DOHH2 (cell line): ENCODE data around the gene IMP3.

Experiments
- H3F3A ChIP-seq: fragments of 200-600 bp; sonication (generic), shearing (Covaris generic); 2 replicates; pipeline ENCODE4 v1.6.0; 2016; ENCODE audit warnings: antibody characterized with exemption, mild to moderate bottlenecking; ENCODE audit not compliant: control insufficient read depth, insufficient read depth
- H3K27ac ChIP-seq: fragments of 200-600 bp; sonication (generic); 2 replicates; pipeline ENCODE4 v1.5.1; 2014; ENCODE audit warnings: low read depth, mild to moderate bottlenecking, low read length, moderate library complexity
- H3K27me3 ChIP-seq: fragments of 200-600 bp; sonication (generic); 2 replicates; pipeline ENCODE4 v1.6.1; 2014; ENCODE audit warnings: mild to moderate bottlenecking, low read length, mixed read lengths; ENCODE audit not compliant: control insufficient read depth
- H3K36me3 ChIP-seq: fragments of 200-600 bp; sonication (generic); 2 replicates; pipeline ENCODE4 v1.6.1; 2014; ENCODE audit warnings: mild to moderate bottlenecking, low read length, moderate library complexity, mixed read lengths; ENCODE audit not compliant: control insufficient read depth
- H3K4me1 ChIP-seq: fragments of 200-600 bp; sonication (generic); 2 replicates; pipeline ENCODE4 v1.6.1; 2014; ENCODE audit warnings: mild to moderate bottlenecking, low read length, mixed read lengths; ENCODE audit not compliant: control insufficient read depth
- H3K4me2 ChIP-seq: fragments of 200-600 bp; sonication (generic); 2 replicates; pipeline ENCODE4 v1.6.0; 2014; ENCODE audit warnings: mild to moderate bottlenecking, low read length, moderate library complexity
- H3K4me3 ChIP-seq: fragments of 200-600 bp; sonication (generic); 2 replicates; pipeline ENCODE4 v1.5.1; 2014; ENCODE audit warnings: mild to moderate bottlenecking, low read length, mixed read lengths
- H3K79me2 ChIP-seq: fragments of 200-600 bp; sonication (generic); 2 replicates; pipeline ENCODE4 v1.6.1; 2014; ENCODE audit warnings: mild to moderate bottlenecking, low read length, mixed read lengths; ENCODE audit not compliant: control insufficient read depth
- H3K9me2 ChIP-seq: fragments of 200-600 bp; sonication (generic); replicated peaks from 2 replicates; pipeline ENCODE4 v1.6.1; 2014; ENCODE audit warnings: mild to moderate bottlenecking, low read length, mixed read lengths; ENCODE audit not compliant: control insufficient read depth
- H3K9me3 ChIP-seq: fragments of 200-600 bp; sonication (generic); 2 replicates; pipeline ENCODE4 v1.6.1; 2014; ENCODE audit warnings: antibody characterized with exemption, low read length, mixed read lengths; ENCODE audit not compliant: control insufficient read depth, insufficient read depth
- H4K20me1 ChIP-seq: fragments of 200-600 bp; sonication (generic); 2 replicates; pipeline ENCODE4 v1.6.0; 2014; ENCODE audit warnings: low read depth, mild to moderate bottlenecking, antibody characterized with exemption, low read length, moderate library complexity; ENCODE audit not compliant: control insufficient read depth, insufficient read depth
- EZH2phosphoT487 ChIP-seq: fragments of 200-600 bp; sonication (generic); IDR thresholded peaks from 2 replicates; pipeline ENCODE4 v1.6.1; 2017; ENCODE audit warnings: borderline replicate concordance, mild to moderate bottlenecking, antibody characterized with exemption, low read length, moderate library complexity, mixed read lengths
- TF ChIP-seq, protein P1 (sequence below): fragments of 200-600 bp; sonication (generic); IDR thresholded peaks from one replicate; pipeline ENCODE4 v1.5.1; 2014; ENCODE audit warnings: antibody characterized with exemption, mild to moderate bottlenecking, low read depth, low read length; ENCODE audit not compliant: poor library complexity, severe bottlenecking

The IMP3 gene

DNA sequence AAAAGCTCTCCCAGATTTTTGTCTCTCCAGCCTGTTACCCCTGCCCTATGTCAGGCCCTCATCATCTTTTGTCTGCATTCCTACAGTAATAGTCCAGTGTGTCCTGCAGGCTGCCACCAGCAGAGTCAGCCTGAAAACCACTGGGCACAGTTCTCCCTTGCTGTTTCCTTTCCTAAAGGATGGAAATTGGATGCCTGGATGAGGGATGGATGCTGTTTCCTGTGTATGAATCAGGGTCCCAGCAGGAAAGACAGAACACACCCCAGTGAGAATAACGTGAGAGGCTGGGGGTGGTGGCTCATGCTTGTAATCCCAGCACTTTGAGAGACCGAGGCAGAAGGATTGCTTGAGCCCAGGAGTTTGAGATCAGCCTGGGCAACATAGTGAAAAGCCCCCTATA lies 4.4 kb upstream of the IMP3 start:
- H4K20me1 ChIP-seq = no peaks in the 10 kb centered on the region
- H3K36me3 ChIP-seq = peaks cover 9% of the 10 kb centered on the region
- H3K27ac ChIP-seq = no peak overlapping the region
- no peak overlapping the region for H3K4me3 ChIP-seq
- H3K27me3 ChIP-seq = peaks cover 37% of the 10 kb centered on the region
- no peak for TF ChIP-seq EZH2phosphoT487
- TF ChIP-seq, protein P1, sequence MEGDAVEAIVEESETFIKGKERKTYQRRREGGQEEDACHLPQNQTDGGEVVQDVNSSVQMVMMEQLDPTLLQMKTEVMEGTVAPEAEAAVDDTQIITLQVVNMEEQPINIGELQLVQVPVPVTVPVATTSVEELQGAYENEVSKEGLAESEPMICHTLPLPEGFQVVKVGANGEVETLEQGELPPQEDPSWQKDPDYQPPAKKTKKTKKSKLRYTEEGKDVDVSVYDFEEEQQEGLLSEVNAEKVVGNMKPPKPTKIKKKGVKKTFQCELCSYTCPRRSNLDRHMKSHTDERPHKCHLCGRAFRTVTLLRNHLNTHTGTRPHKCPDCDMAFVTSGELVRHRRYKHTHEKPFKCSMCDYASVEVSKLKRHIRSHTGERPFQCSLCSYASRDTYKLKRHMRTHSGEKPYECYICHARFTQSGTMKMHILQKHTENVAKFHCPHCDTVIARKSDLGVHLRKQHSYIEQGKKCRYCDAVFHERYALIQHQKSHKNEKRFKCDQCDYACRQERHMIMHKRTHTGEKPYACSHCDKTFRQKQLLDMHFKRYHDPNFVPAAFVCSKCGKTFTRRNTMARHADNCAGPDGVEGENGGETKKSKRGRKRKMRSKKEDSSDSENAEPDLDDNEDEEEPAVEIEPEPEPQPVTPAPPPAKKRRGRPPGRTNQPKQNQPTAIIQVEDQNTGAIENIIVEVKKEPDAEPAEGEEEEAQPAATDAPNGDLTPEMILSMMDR = no peak
- no peaks in the 10 kb centered on the region for H3K9me2 ChIP-seq
- no peaks in the 10 kb centered on the region for H3K9me3 ChIP-seq
- no peak overlapping the region for H3K4me2 ChIP-seq
- H3F3A ChIP-seq = peaks cover 9% of the 10 kb centered on the region
- peaks cover 10% of the 10 kb centered on the region for H3K79me2 ChIP-seq
- H3K4me1 ChIP-seq = peaks cover 26% of the 10 kb centered on the region

DNA sequence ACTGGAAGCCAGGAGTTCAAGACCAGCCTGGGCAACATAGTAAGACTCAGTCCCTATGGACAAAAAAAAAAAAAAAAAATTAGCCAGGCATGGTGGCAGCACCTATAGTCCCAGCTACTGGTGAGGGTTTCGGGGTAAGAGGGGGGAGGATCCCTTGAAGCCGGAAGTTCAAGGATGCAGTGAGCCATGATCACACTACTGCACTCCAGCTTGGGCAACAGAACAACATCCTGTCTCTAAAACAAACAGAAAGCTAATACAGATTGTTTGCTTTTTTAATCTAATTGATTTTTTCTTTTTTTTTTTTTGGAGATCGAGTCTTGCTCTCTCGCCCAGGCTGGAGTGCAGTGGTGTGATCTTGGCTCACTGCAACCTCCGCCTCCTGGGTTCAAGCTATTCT lies 1.6 kb upstream of the IMP3 start:
- H3K9me3 ChIP-seq = no peaks in the 10 kb centered on the region
- peak overlapping the region; percentile 9; the same call in 1 of the 2 replicates for H3K27ac ChIP-seq
- H3K79me2 ChIP-seq = peaks cover 36% of the 10 kb centered on the region
- H3K36me3 ChIP-seq = peaks cover 34% of the 10 kb centered on the region
- H3K9me2 ChIP-seq = no peaks in the 10 kb centered on the region
- peaks cover 9% of the 10 kb centered on the region for H3F3A ChIP-seq
- H3K4me3 ChIP-seq = 0 out of 2 replicates have a peak overlapping the region, but pooled peaks have one; percentile 29
- peaks cover 22% of the 10 kb centered on the region for H4K20me1 ChIP-seq
- TF ChIP-seq, protein P1 = no peak
- TF ChIP-seq EZH2phosphoT487 = no peak
- peaks cover 11% of the 10 kb centered on the region for H3K27me3 ChIP-seq
- peaks cover 33% of the 10 kb centered on the region for H3K4me1 ChIP-seq
- peak overlapping the region; percentile 46 for H3K4me2 ChIP-seq

DNA sequence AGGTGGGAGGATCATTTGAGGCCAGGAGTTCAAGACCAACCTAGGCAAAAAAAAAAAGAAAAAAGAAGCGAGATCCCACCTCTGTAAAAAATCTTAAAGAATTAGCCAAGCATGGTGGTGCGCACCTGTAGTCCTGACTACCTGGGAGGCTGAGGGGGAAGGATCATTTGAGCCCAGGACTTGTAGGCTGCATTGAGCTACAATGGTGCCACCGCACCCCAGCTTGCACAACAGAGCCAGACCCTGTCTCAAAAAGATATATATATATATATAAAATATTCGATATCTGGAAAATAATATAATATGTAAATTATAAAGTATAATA lies 1.1 kb upstream of the IMP3 start:
- H3K27ac ChIP-seq = peak overlapping the region; percentile 78
- H4K20me1 ChIP-seq = peaks cover 22% of the 10 kb centered on the region
- H3K36me3 ChIP-seq = peaks cover 34% of the 10 kb centered on the region
- peaks cover 39% of the 10 kb centered on the region for H3K79me2 ChIP-seq
- no peaks in the 10 kb centered on the region for H3K9me3 ChIP-seq
- peak overlapping the region; percentile 99 for H3K4me3 ChIP-seq
- H3K9me2 ChIP-seq = no peaks in the 10 kb centered on the region
- peaks cover 6% of the 10 kb centered on the region for H3K27me3 ChIP-seq
- H3K4me2 ChIP-seq = peak overlapping the region; percentile 96
- peaks cover 9% of the 10 kb centered on the region for H3F3A ChIP-seq
- peaks cover 33% of the 10 kb centered on the region for H3K4me1 ChIP-seq
- TF ChIP-seq EZH2phosphoT487 = no peak
- TF ChIP-seq, protein P1 = no peak
